ENCODE results near the gene CHKB.

DNA sequence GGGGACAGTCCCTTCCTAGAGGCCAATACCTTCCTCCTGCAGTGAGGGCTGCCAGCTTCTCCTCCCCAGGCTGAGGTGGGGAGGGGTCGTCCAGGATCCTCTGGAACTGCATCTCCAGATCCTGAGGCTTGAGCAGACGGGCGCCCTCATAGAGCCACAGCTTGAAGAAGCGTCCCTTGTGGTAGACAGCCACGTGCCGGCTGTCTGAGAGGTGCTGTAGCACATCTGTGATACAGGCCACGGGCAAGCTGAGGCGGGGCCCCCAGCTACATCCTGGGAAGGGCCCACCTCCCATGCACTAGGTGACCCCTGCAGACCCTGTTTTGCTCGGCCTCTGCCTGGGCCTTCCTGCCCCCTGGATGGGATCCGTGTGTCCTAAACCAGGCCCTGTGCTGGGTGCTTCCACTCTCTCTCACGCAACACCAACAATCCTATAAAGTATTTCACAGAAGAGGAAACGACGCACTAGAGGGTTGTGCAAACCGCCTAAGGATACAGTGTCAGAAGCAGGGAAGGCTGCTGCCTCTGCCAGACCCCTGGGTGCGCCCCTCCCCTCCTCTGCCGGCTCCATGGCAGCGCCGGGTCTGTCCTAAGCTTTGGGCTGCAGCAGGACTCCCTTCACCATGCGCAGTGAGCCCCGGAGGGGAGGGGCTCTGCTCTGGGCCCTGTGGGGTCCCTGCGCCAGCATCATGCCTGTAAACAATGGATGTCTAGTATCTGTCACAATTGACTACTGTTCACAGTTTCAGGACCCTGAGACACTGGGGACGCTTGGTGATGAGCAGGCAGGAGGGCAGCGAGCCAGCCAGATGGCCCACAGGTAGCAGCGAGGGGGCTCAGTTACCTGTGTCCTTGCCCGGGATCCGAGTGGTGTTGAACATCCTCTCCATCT is 8.9 kb downstream of the CHKB start:
- TF ChIP-seq, protein P1, sequence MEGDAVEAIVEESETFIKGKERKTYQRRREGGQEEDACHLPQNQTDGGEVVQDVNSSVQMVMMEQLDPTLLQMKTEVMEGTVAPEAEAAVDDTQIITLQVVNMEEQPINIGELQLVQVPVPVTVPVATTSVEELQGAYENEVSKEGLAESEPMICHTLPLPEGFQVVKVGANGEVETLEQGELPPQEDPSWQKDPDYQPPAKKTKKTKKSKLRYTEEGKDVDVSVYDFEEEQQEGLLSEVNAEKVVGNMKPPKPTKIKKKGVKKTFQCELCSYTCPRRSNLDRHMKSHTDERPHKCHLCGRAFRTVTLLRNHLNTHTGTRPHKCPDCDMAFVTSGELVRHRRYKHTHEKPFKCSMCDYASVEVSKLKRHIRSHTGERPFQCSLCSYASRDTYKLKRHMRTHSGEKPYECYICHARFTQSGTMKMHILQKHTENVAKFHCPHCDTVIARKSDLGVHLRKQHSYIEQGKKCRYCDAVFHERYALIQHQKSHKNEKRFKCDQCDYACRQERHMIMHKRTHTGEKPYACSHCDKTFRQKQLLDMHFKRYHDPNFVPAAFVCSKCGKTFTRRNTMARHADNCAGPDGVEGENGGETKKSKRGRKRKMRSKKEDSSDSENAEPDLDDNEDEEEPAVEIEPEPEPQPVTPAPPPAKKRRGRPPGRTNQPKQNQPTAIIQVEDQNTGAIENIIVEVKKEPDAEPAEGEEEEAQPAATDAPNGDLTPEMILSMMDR (IDR thresholded peaks at IDR 0.05; ENCODE audit: insufficient read depth, low read length, poor library complexity, severe bottlenecking) = no peak
- TF ChIP-seq EZH2phosphoT487 (conservative IDR thresholded peaks at IDR 0.05; ENCODE audit: low read length) = no peak

Data from SU-DHL-6 (cell line).